Astrocyte (in vitro differentiated cells and primary cell): ENCODE results near the gene ANKS3. TPM values are rescaled to one million over a fixed set of nuclear protein-coding genes. Genes with fewer than 3 reads are reported as not detected.

Experiments used
- DNase-seq: peaks from one replicate; pipeline ENCODE4 v3.0.0-alpha.2; 2010; ENCODE audit warnings: low read depth
- FAIRE-seq: peaks from 2 replicates; lab custom pipeline; 2011; peaks lifted over from hg19 to GRCh38; lab: Jason Lieb, UNC
- H2AFZ ChIP-seq: 2 replicates; pipeline ENCODE4 v1.6.0; 2012; ENCODE audit warnings: low read depth, low read length, inconsistent platforms
- H3K27ac ChIP-seq: 2 replicates; pipeline ENCODE4 v1.5.1; 2011; ENCODE audit warnings: low read depth, low read length, inconsistent platforms
- H3K27me3 ChIP-seq: 2 replicates; pipeline ENCODE4 v1.6.0; 2011; ENCODE audit warnings: low read length, inconsistent platforms; ENCODE audit not compliant: insufficient read depth
- H3K36me3 ChIP-seq: 2 replicates; pipeline ENCODE4 v1.5.1; 2011; ENCODE audit warnings: low read length, inconsistent platforms; ENCODE audit not compliant: insufficient read depth
- H3K4me1 ChIP-seq: 2 replicates; pipeline ENCODE4 v1.5.1; 2011; ENCODE audit warnings: low read length, inconsistent platforms; ENCODE audit not compliant: insufficient read depth
- H3K4me2 ChIP-seq: 2 replicates; pipeline ENCODE4 v1.6.0; 2012; ENCODE audit warnings: low read length, inconsistent platforms
- H3K4me3 ChIP-seq: 2 replicates; pipeline ENCODE4 v1.5.1; 2011; ENCODE audit warnings: low read depth, mild to moderate bottlenecking, low read length, inconsistent platforms; ENCODE audit not compliant: insufficient read depth
- H3K79me2 ChIP-seq: 2 replicates; pipeline ENCODE4 v1.6.0; 2012; ENCODE audit warnings: mild to moderate bottlenecking, low read length, inconsistent platforms; ENCODE audit not compliant: insufficient read depth
- H3K9ac ChIP-seq: 2 replicates; pipeline ENCODE4 v1.6.0; 2012; ENCODE audit warnings: mild to moderate bottlenecking, low read length, inconsistent platforms
- H3K9me3 ChIP-seq: 2 replicates; pipeline ENCODE4 v1.5.1; 2012; ENCODE audit warnings: low read depth, mild to moderate bottlenecking, low read length, inconsistent platforms; ENCODE audit not compliant: insufficient read depth
- H4K20me1 ChIP-seq: 2 replicates; pipeline ENCODE4 v1.6.0; 2012; ENCODE audit warnings: low read length, inconsistent platforms; ENCODE audit not compliant: insufficient read depth
- H3K27ac Mint-ChIP-seq: one replicate; pipeline ENCODE4 v1.8.0; 2021; ENCODE audit warnings: mild to moderate bottlenecking, mixed read lengths; ENCODE audit not compliant: unreplicated experiment
- H3K27me3 Mint-ChIP-seq: one replicate; pipeline ENCODE4 v1.8.0; 2021; ENCODE audit warnings: low read depth, mixed read lengths; ENCODE audit not compliant: unreplicated experiment
- H3K36me3 Mint-ChIP-seq: one replicate; pipeline ENCODE4 v1.8.0; 2021; ENCODE audit warnings: low read depth, mixed read lengths; ENCODE audit not compliant: unreplicated experiment
- H3K4me1 Mint-ChIP-seq: one replicate; pipeline ENCODE4 v1.8.0; 2021; ENCODE audit warnings: low read depth, mixed read lengths; ENCODE audit not compliant: unreplicated experiment
- H3K4me3 Mint-ChIP-seq: one replicate; pipeline ENCODE4 v1.8.0; 2021; ENCODE audit warnings: mild to moderate bottlenecking, moderate library complexity, mixed read lengths; ENCODE audit not compliant: unreplicated experiment
- H3K9me3 Mint-ChIP-seq: one replicate; pipeline ENCODE4 v1.8.0; 2021; ENCODE audit warnings: mild to moderate bottlenecking, mixed read lengths; ENCODE audit not compliant: unreplicated experiment
- EZH2 ChIP-seq: IDR thresholded peaks from 2 replicates; pipeline ENCODE4 v1.6.1; 2012; ENCODE audit warnings: mild to moderate bottlenecking, low read length, inconsistent platforms; ENCODE audit not compliant: insufficient read depth
- microRNA-seq: library from miRNA; unstranded; fragments of <30 nt; microRNA quantifications from one replicate; pipeline ENCODE4 v1.2.0, GENCODE V29; 2020
- total RNA-seq: library from RNA; stranded (reverse); gene quantifications from 2 replicates; pipeline ENCODE4 v1.2.1, GENCODE V29; 2021
- TF ChIP-seq, protein P1 (sequence below): IDR thresholded peaks from 2 replicates; pipeline ENCODE4 v1.5.1; 2011; ENCODE audit warnings: low read depth, mild to moderate bottlenecking, inconsistent platforms, low read length, moderate library complexity; ENCODE audit not compliant: insufficient read depth

The ANKS3 gene
- total RNA-seq, 1 donor from 2014 or later = 27.2 TPM

DNA sequence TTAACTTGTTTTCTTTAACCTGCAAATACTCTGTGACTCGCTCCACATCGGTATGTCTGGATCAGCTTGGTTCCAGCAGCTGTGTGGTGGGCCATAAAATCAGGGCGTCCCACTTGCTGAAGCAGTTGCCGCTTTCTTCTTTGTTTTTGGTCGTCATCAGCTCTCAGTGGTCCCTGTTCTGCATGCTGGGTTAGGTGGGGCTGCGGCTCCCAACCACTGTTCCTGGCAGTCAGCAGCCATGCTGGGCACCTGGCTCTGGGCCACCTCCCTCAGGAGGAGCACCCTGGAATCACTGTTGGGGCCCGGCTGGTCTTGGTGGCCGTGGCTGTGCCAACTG, 86.5 kb downstream of the ANKS3 start:
- H3K9ac ChIP-seq = no peak overlapping the region
- no peaks in the 10 kb centered on the region for H3K9me3 ChIP-seq
- H3K4me2 ChIP-seq = no peak overlapping the region
- peaks cover 85% of the 10 kb centered on the region for H4K20me1 ChIP-seq
- H3K27me3 ChIP-seq = no peaks in the 10 kb centered on the region
- no peak for TF ChIP-seq EZH2
- TF ChIP-seq, protein P1, sequence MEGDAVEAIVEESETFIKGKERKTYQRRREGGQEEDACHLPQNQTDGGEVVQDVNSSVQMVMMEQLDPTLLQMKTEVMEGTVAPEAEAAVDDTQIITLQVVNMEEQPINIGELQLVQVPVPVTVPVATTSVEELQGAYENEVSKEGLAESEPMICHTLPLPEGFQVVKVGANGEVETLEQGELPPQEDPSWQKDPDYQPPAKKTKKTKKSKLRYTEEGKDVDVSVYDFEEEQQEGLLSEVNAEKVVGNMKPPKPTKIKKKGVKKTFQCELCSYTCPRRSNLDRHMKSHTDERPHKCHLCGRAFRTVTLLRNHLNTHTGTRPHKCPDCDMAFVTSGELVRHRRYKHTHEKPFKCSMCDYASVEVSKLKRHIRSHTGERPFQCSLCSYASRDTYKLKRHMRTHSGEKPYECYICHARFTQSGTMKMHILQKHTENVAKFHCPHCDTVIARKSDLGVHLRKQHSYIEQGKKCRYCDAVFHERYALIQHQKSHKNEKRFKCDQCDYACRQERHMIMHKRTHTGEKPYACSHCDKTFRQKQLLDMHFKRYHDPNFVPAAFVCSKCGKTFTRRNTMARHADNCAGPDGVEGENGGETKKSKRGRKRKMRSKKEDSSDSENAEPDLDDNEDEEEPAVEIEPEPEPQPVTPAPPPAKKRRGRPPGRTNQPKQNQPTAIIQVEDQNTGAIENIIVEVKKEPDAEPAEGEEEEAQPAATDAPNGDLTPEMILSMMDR = no peak
- Mint-ChIP-seq H3K27ac (no peak overlapping the region), H3K4me3 (no peak overlapping the region), H3K4me1 (no peaks in the 10 kb centered on the region), H3K36me3 (peaks cover 27% of the 10 kb centered on the region), H3K27me3 (no peaks in the 10 kb centered on the region), H3K9me3 (no peaks in the 10 kb centered on the region)
- H3K27ac ChIP-seq = no peak overlapping the region
- no peak overlapping the region for H3K4me3 ChIP-seq
- no peak for DNase-seq
- no peaks in the 10 kb centered on the region for H3K36me3 ChIP-seq
- no peak overlapping the region for H2AFZ ChIP-seq
- no peak for FAIRE-seq
- peaks cover 75% of the 10 kb centered on the region for H3K79me2 ChIP-seq
- no peaks in the 10 kb centered on the region for H3K4me1 ChIP-seq

DNA sequence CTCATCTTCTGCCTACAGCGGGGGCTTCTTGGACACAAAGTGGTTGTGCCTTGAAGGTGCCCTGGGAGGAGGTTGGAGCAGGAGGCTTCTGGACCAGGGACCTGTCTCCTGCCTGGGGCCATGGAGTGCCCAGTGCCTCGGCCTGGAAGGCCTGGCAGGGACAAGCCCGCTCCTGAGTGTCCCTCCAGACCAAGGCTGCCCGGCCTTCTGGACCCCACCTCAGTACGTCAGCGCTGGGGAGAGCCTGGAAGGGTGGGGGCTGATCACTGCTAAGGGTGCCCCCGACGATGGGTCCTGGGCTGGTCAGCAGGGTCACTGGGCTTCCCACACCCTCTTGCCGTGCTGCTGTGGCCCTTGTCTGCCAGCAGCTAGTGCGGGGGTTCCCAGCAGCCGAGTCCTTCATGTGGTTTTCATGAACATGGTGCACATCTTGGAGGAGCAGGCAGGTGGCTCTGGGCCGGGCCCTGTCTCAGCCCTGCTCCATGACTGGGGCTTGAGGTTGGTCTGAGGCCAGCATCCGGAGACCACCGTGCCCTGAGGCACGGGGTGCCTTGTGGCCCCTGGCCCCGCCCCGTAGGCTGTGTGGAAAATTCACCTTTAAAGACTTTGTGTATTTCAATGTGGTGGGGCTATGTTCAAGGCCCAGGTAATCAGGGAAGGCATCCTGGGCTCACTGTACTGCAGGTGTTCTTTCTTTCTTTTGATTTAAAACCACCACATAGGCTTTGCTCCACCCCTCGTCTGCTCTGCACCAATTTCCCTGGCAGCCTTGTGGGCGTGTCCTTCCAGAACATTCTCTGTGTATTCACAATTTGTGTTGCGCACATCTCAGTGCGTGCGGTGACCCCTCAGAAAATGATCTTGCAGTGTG, 87.1 kb downstream of the ANKS3 start:
- Mint-ChIP-seq H3K36me3 (peaks cover 27% of the 10 kb centered on the region), H3K4me1 (no peaks in the 10 kb centered on the region), H3K4me3 (no peak overlapping the region), H3K9me3 (no peaks in the 10 kb centered on the region), H3K27ac (no peak overlapping the region), H3K27me3 (no peaks in the 10 kb centered on the region)
- Histone ChIP-seq H3K4me2 (no peak overlapping the region), H3K27me3 (no peaks in the 10 kb centered on the region), H2AFZ (no peak overlapping the region), H4K20me1 (peaks cover 90% of the 10 kb centered on the region), H3K9ac (no peak overlapping the region), H3K4me1 (no peaks in the 10 kb centered on the region), H3K36me3 (no peaks in the 10 kb centered on the region), H3K9me3 (no peaks in the 10 kb centered on the region), H3K27ac (no peak overlapping the region), H3K79me2 (peaks cover 81% of the 10 kb centered on the region), H3K4me3 (no peak overlapping the region)
- FAIRE-seq = no peak
- TF ChIP-seq EZH2 = no peak
- TF ChIP-seq, protein P1 = no peak
- DNase-seq = no peak

Small RNA genes within 50 kb of the gene (microRNA-seq; reads per million reads assigned to microRNA genes)
- 0.82 reads per million for gene MIR6769A

Other genes with a start within 250 kb of the ANKS3 start
- 56.9 and 64.7 TPM in 2 replicates for gene CDIP1, start 195.5 kb downstream of the ANKS3 start, total RNA-seq
- gene C16orf96, start 177.9 kb downstream of the ANKS3 start, total RNA-seq = 0.20 and 0.38 TPM in 2 replicates
- 49.8 and 53.0 TPM in 2 replicates for gene UBALD1, start 119.4 kb downstream of the ANKS3 start, total RNA-seq
- gene MGRN1, start 109.4 kb downstream of the ANKS3 start, total RNA-seq = 89.0 and 91.5 TPM in 2 replicates
- gene NUDT16L1, start 40.7 kb downstream of the ANKS3 start, total RNA-seq = 42.2 and 43.6 TPM in 2 replicates
- 2.7 and 2.9 TPM in 2 replicates for gene DNAAF8, start 266 bp upstream of the ANKS3 start, total RNA-seq
- 12.2 and 14.6 TPM in 2 replicates for gene ZNF500, start 32.9 kb upstream of the ANKS3 start, total RNA-seq
- 4.4 and 5.9 TPM in 2 replicates for gene SEPTIN12, start 54.1 kb upstream of the ANKS3 start, total RNA-seq
- gene SMIM22, start 61.1 kb upstream of the ANKS3 start, total RNA-seq = not detected in 2 replicates
- 33.6 and 38.0 TPM in 2 replicates for gene ROGDI, start 68.4 kb upstream of the ANKS3 start, total RNA-seq
- 69.9 and 77.8 TPM in 2 replicates for gene GLYR1, start 113.0 kb upstream of the ANKS3 start, total RNA-seq
- 42.9 and 45.3 TPM in 2 replicates for gene UBN1, start 113.2 kb upstream of the ANKS3 start, total RNA-seq
- 5.8 and 12.3 TPM in 2 replicates for gene PPL, start 202.9 kb upstream of the ANKS3 start, total RNA-seq
- gene SEC14L5, start 224.1 kb upstream of the ANKS3 start, total RNA-seq = 0.12 and 0.32 TPM in 2 replicates